Stimulated activated CD4-positive, alpha-beta T cell treated with anti-CD3 and anti-CD28 coated beads, TNF-alpha, amount 100 ng/mL, for 4 hours (primary cell): ENCODE results near the gene RUSC1.
A peak's percentile ranks its signal among the peaks of the same experiment; 100 is the strongest.

Experiments
- DNase-seq, 3 experiments: peaks; one replicate each; pipeline ENCODE4 v3.0.0-alpha.2; 2020; ENCODE audit warnings: low read depth in 3 of 3

The RUSC1 gene

GRCh38 chr1:155294520-155295182 lies 26.0 kb upstream of the RUSC1 start:
- DNase-seq, result no peak

- no peak for DNase-seq
These were observed 25.3 kb upstream of the RUSC1 start for GRCh38 chr1:155295183-155295941.

GRCh38 chr1:155295942-155296267 lies 24.8 kb upstream of the RUSC1 start:
- DNase-seq, result no peak

GRCh38 chr1:155296661-155297060 lies 24.0 kb upstream of the RUSC1 start:
- no peak for DNase-seq

- DNase-seq, result no peak
These were observed 23.3 kb upstream of the RUSC1 start for GRCh38 chr1:155297384-155297783.

GRCh38 chr1:155300024-155300423 lies 20.7 kb upstream of the RUSC1 start:
- no peak for DNase-seq

GRCh38 chr1:155300553-155301329 lies 20.0 kb upstream of the RUSC1 start:
- no peak for DNase-seq

- DNase-seq, result no peak
These were observed 19.3 kb upstream of the RUSC1 start, which contains the start of gene PKLR for GRCh38 chr1:155301342-155301841. Gene PKLR, minus strand, starts transcription at chr1:155301438. Its CDS starts 43 bp downstream, at chr1:155301395.

GRCh38 chr1:155304558-155305063 lies 16.1 kb upstream of the RUSC1 start:
- no peak for DNase-seq

- no peak for DNase-seq
These were observed 14.8 kb upstream of the RUSC1 start for GRCh38 chr1:155305881-155306391.

- DNase-seq, result no peak
These were observed 13.4 kb upstream of the RUSC1 start for GRCh38 chr1:155307247-155307740.

GRCh38 chr1:155308493-155309422 lies 11.9 kb upstream of the RUSC1 start, which contains the start of gene FDPS:
Gene FDPS, plus strand, starts transcription at chr1:155308866. Its CDS starts 924 bp downstream, at chr1:155309790.
- DNase-seq, result peak; percentile 83 to 96 (median 93)

GRCh38 chr1:155309423-155310021 lies 11.2 kb upstream of the RUSC1 start:
- no peak for DNase-seq

- DNase-seq, result no peak
These were observed 7.4 kb upstream of the RUSC1 start for GRCh38 chr1:155313261-155313660.

- DNase-seq, result no peak
These were observed 3.8 kb upstream of the RUSC1 start for GRCh38 chr1:155316922-155317321.

GRCh38 chr1:155318082-155318481 lies 2.6 kb upstream of the RUSC1 start:
- DNase-seq, result no peak

- DNase-seq, result no peak
These were observed 1.2 kb upstream of the RUSC1 start for GRCh38 chr1:155319536-155319935.

- DNase-seq, result no peak
These were observed 442 bp upstream of the RUSC1 start for GRCh38 chr1:155320252-155320651.

- no peak for DNase-seq
These were observed 1.2 kb downstream of the RUSC1 start for GRCh38 chr1:155321639-155322503.
